Mesendoderm (in vitro differentiated cells): ENCODE results near the gene GAL.

Experiments
- DNase-seq: peaks from one replicate; pipeline ENCODE4 v3.0.0; 2013
- H2AK5ac ChIP-seq: 2 replicates; pipeline ENCODE4 v1.6.1; 2013; ENCODE audit warnings: low read length, inconsistent platforms
- H2BK120ac ChIP-seq: 2 replicates; pipeline ENCODE4 v1.6.1; 2013; ENCODE audit warnings: low read depth, mild to moderate bottlenecking, low read length, moderate library complexity, mixed read lengths
- H2BK15ac ChIP-seq: replicated peaks from 2 replicates; pipeline ENCODE4 v1.6.1; 2013; ENCODE audit warnings: low read depth, mild to moderate bottlenecking, moderate library complexity
- H2BK5ac ChIP-seq: 2 replicates; pipeline ENCODE4 v1.6.1; 2013; ENCODE audit warnings: low read length, inconsistent platforms
- H3K18ac ChIP-seq: 2 replicates; pipeline ENCODE4 v1.6.1; 2013; ENCODE audit warnings: mild to moderate bottlenecking, low read length, mixed read lengths
- H3K23ac ChIP-seq: one replicate; pipeline ENCODE4 v1.6.1; 2013; ENCODE audit warnings: low read length
- H3K27ac ChIP-seq: 2 replicates; pipeline ENCODE4 v1.5.1; 2013; ENCODE audit warnings: low read depth, mild to moderate bottlenecking, inconsistent platforms, low read length, moderate library complexity
- H3K27me3 ChIP-seq: 2 replicates; pipeline ENCODE4 v1.6.1; 2013; ENCODE audit warnings: low read length, control low read depth, mild to moderate bottlenecking, inconsistent platforms; ENCODE audit not compliant: insufficient read depth, poor library complexity
- H3K36me3 ChIP-seq: 2 replicates; pipeline ENCODE4 v1.6.1; 2013; ENCODE audit warnings: low read length, inconsistent platforms; ENCODE audit not compliant: control insufficient read depth, insufficient read depth
- H3K4ac ChIP-seq: one replicate; pipeline ENCODE4 v1.6.1; 2013; ENCODE audit warnings: low read depth, mild to moderate bottlenecking, low read length, moderate library complexity
- H3K4me1 ChIP-seq: 2 replicates; pipeline ENCODE4 v1.6.1; 2013; ENCODE audit warnings: low read depth, low read length, inconsistent platforms; ENCODE audit not compliant: control insufficient read depth
- H3K4me2 ChIP-seq: 2 replicates; pipeline ENCODE4 v1.6.1; 2013; ENCODE audit warnings: low read length
- H3K4me3 ChIP-seq: 2 replicates; pipeline ENCODE4 v1.5.1; 2013; ENCODE audit warnings: mild to moderate bottlenecking, low read length
- H3K56ac ChIP-seq: one replicate; pipeline ENCODE4 v1.6.1; 2013; ENCODE audit warnings: low read length
- H3K79me1 ChIP-seq: 2 replicates; pipeline ENCODE4 v1.6.1; 2013; ENCODE audit warnings: low read length, inconsistent platforms
- H3K79me2 ChIP-seq: 2 replicates; pipeline ENCODE4 v1.6.1; 2013; ENCODE audit warnings: mild to moderate bottlenecking, low read length; ENCODE audit not compliant: control insufficient read depth, insufficient read depth
- H3K9ac ChIP-seq: 2 replicates; pipeline ENCODE4 v1.6.1; 2013; ENCODE audit warnings: low read length, inconsistent platforms
- H4K5ac ChIP-seq: one replicate; pipeline ENCODE4 v1.6.1; 2013; ENCODE audit warnings: low read length
- H4K8ac ChIP-seq: one replicate; pipeline ENCODE4 v1.6.1; 2013; ENCODE audit warnings: low read depth, mild to moderate bottlenecking, control low read depth, low read length, moderate library complexity
- WGBS: extraction: QIAGEN DNeasy Blood & Tissue Kit; methylation state at CpG from one replicate; pipeline ENCODE4 v1.1.7; 2013; ENCODE audit warnings: low lambda C conversion rate, missing lambda C conversion rate; ENCODE audit not compliant: insufficient coverage; ENCODE audit errors: extremely low coverage; 5-methylcytosine and 5-hydroxymethylcytosine counted together

The GAL gene

DNA sequence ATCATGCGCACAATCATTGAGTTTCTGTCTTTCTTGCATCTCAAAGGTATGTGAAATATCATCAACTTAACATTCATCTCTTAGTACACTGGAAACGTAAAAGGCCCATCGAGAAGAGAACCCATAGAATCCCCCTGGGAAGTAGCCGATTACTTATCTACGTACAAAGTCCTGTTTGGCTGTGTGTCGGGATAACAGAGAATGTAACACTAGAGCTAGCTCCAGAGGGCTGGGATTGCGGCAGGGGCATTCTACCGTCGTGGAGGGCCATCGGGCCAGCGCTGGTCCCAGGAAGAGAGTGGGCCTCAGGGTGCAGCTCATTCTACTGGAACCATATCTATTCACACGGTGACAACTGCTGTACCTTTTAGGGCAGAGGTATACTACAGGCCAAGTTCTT, 4.5 kb downstream of the GAL start:
- no peaks in the 10 kb centered on the region for H3K79me1 ChIP-seq
- H3K79me2 ChIP-seq = peaks cover 20% of the 10 kb centered on the region
- no CpG with 5 or more reads among the region's 12 CpGs for WGBS
- H4K5ac ChIP-seq = no peak overlapping the region
- H3K9ac ChIP-seq = peak overlapping the region; percentile 15
- H3K36me3 ChIP-seq = peaks cover 3% of the 10 kb centered on the region
- no peaks in the 10 kb centered on the region for H3K27me3 ChIP-seq
- no peak overlapping the region for H4K8ac ChIP-seq
- H3K4me2 ChIP-seq = no peak overlapping the region
- peaks cover 7% of the 10 kb centered on the region for H3K4me1 ChIP-seq
- no peak for DNase-seq
- H3K56ac ChIP-seq = peak overlapping the region; percentile 17
- no peak overlapping the region for H3K4me3 ChIP-seq
- H2BK5ac ChIP-seq = no peak overlapping the region
- H2BK120ac ChIP-seq = no peak overlapping the region
- H2AK5ac ChIP-seq = no peak overlapping the region
- no peak overlapping the region for H3K4ac ChIP-seq
- H2BK15ac ChIP-seq = no peak overlapping the region
- no peak overlapping the region for H3K23ac ChIP-seq
- H3K18ac ChIP-seq = no peak overlapping the region
- no peak overlapping the region for H3K27ac ChIP-seq

DNA sequence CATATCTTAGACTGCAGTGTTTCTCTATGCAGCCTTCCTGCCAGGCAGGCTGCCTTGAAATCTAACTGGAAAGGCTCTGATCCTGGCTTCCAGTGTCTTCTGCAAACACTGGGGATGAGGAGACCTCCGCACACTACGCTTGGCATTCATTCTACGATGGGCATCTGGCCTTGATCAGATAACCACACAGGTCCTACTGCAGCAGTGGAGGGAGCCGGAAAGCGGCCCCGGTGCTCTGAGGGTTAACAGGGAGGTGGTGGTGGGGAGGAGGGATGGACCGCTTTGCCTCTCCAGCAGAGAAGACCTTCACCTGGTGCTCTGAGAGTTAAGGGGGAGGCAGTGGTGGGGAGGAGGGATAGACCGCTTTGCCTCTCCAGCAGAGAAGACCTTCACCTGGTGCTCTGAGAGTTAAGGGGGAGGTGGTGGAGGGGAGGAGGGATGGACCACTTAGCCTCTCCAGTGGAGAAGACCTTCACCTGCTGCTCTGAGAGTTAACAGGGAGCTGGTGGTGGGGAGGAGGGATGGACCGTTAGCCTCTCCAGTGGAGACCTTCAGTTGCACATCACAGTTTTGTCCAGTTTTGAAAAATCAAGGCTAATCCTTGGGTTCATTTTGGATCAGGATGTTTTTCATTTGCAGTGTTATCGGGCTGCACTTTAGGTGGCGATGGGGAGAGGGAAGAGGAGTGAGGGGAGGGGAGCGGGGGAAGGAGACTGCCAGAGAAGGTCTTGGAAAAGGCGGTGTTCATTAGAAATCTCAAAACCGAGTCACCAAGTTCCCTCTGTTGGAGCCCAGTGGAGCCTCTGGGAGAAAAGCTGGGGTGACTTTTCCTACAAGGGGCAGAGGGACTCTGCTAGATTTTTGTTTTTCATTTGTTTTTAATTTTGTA, 5.6 kb downstream of the GAL start:
- H3K18ac ChIP-seq = no peak overlapping the region
- no CpG with 5 or more reads among the region's 14 CpGs for WGBS
- peak; percentile 65 for DNase-seq
- peaks cover 3% of the 10 kb centered on the region for H3K36me3 ChIP-seq
- peak overlapping the region; percentile 53 for H3K56ac ChIP-seq
- no peak overlapping the region for H4K8ac ChIP-seq
- H3K4me2 ChIP-seq = no peak overlapping the region
- H3K79me2 ChIP-seq = peaks cover 14% of the 10 kb centered on the region
- H3K4me1 ChIP-seq = peaks cover 7% of the 10 kb centered on the region
- H3K79me1 ChIP-seq = no peaks in the 10 kb centered on the region
- H2BK15ac ChIP-seq = no peak overlapping the region
- H2BK120ac ChIP-seq = no peak overlapping the region
- H3K23ac ChIP-seq = no peak overlapping the region
- no peak overlapping the region for H2BK5ac ChIP-seq
- H3K27ac ChIP-seq = no peak overlapping the region
- no peak overlapping the region for H3K9ac ChIP-seq
- H2AK5ac ChIP-seq = no peak overlapping the region
- H3K4me3 ChIP-seq = no peak overlapping the region
- H3K27me3 ChIP-seq = no peaks in the 10 kb centered on the region
- no peak overlapping the region for H3K4ac ChIP-seq
- no peak overlapping the region for H4K5ac ChIP-seq

DNA sequence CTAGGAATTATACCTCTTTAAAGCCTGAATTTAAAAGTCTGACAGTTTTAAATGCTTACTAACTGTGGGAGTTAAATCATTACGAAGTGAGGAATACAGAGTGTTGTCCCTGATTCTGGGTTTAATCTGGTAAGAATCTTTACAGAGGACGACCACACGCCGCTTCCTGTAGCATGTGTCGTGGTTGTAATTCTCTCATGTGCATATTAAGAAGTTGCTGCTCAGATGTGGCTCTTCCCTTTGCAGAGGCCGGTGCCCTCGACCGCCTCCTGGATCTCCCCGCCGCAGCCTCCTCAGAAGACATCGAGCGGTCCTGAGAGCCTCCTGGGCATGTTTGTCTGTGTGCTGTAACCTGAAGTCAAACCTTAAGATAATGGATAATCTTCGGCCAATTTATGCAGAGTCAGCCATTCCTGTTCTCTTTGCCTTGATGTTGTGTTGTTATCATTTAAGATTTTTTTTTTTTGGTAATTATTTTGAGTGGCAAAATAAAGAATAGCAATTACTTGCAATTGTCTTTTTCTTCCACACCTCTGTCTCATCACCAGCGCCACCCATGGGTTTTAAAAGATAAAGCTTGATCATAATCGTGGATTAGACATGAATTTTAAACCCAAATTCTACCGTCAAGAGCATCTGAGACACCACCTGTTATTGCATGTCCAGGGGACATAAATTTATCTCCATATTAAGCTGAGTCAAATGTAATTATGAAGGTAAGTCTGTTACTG, 6.5 kb downstream of the GAL start:
- H2BK120ac ChIP-seq = no peak overlapping the region
- no peaks in the 10 kb centered on the region for H3K27me3 ChIP-seq
- H4K8ac ChIP-seq = no peak overlapping the region
- no peak overlapping the region for H2BK15ac ChIP-seq
- no peak overlapping the region for H2BK5ac ChIP-seq
- H3K4me1 ChIP-seq = peaks cover 7% of the 10 kb centered on the region
- peaks cover 5% of the 10 kb centered on the region for H3K79me2 ChIP-seq
- no peak overlapping the region for H3K18ac ChIP-seq
- no peak overlapping the region for H4K5ac ChIP-seq
- H3K4me3 ChIP-seq = no peak overlapping the region
- no peak overlapping the region for H2AK5ac ChIP-seq
- no peak overlapping the region for H3K23ac ChIP-seq
- H3K4ac ChIP-seq = no peak overlapping the region
- no peaks in the 10 kb centered on the region for H3K79me1 ChIP-seq
- H3K4me2 ChIP-seq = no peak overlapping the region
- no peak overlapping the region for H3K9ac ChIP-seq
- WGBS = no CpG with 5 or more reads among the region's 16 CpGs
- H3K27ac ChIP-seq = peak overlapping the region; percentile 29
- no peak for DNase-seq
- H3K36me3 ChIP-seq = peaks cover 3% of the 10 kb centered on the region
- no peak overlapping the region for H3K56ac ChIP-seq

GRCh38 chr11:68691402-68691784, 7.0 kb downstream of the GAL start:
- Histone ChIP-seq H3K23ac (no peak overlapping the region), H3K4me2 (no peak overlapping the region), H4K8ac (no peak overlapping the region), H3K27me3 (no peaks in the 10 kb centered on the region), H3K4ac (no peak overlapping the region), H3K4me3 (no peak overlapping the region), H4K5ac (no peak overlapping the region), H3K27ac (no peak overlapping the region), H2AK5ac (no peak overlapping the region), H2BK120ac (no peak overlapping the region), H3K56ac (peak overlapping the region; percentile 45), H3K4me1 (peaks cover 7% of the 10 kb centered on the region), H3K79me2 (no peaks in the 10 kb centered on the region), H3K18ac (no peak overlapping the region), H3K9ac (no peak overlapping the region), H2BK15ac (no peak overlapping the region), H3K36me3 (peaks cover 3% of the 10 kb centered on the region), H3K79me1 (no peaks in the 10 kb centered on the region), H2BK5ac (no peak overlapping the region)
- no CpG with 5 or more reads among the region's 9 CpGs for WGBS
- DNase-seq = peak; percentile 55

- H3K9ac ChIP-seq = no peak overlapping the region
- H4K8ac ChIP-seq = no peak overlapping the region
- no peak overlapping the region for H2BK5ac ChIP-seq
- no peak overlapping the region for H2AK5ac ChIP-seq
- H3K4me2 ChIP-seq = no peak overlapping the region
- peaks cover 7% of the 10 kb centered on the region for H3K4me1 ChIP-seq
- no peaks in the 10 kb centered on the region for H3K79me1 ChIP-seq
- H3K56ac ChIP-seq = no peak overlapping the region
- no peak overlapping the region for H4K5ac ChIP-seq
- no peaks in the 10 kb centered on the region for H3K27me3 ChIP-seq
- no peak overlapping the region for H3K18ac ChIP-seq
- no peak overlapping the region for H3K4ac ChIP-seq
- H2BK120ac ChIP-seq = no peak overlapping the region
- H3K79me2 ChIP-seq = no peaks in the 10 kb centered on the region
- H3K27ac ChIP-seq = no peak overlapping the region
- H3K23ac ChIP-seq = no peak overlapping the region
- peaks cover 3% of the 10 kb centered on the region for H3K36me3 ChIP-seq
- no peak overlapping the region for H3K4me3 ChIP-seq
- H2BK15ac ChIP-seq = no peak overlapping the region
- WGBS = no CpG with 5 or more reads among the region's 10 CpGs
- DNase-seq = peak; percentile 54
Observed at GRCh38 chr11:68692115-68692514, 7.8 kb downstream of the GAL start.
